Mesenteric fat pad (tissue), 1 donor: Measurements from ENCODE around the gene ENTREP1. TPM values are rescaled to one million over a fixed set of nuclear protein-coding genes. Genes with fewer than 3 reads are reported as not detected.
A peak's percentile ranks its signal among the peaks of the same experiment; 100 is the strongest.
"Not testable (repeated sequence)": the region's sequence is repeated elsewhere in the genome, so short reads cannot be mapped to it uniquely, and the experiment has no call there.

Experiments
- DNase-seq: peaks from one replicate; pipeline ENCODE4 v3.0.0-alpha.2; 2020; ENCODE audit warnings: low spot score
- long read RNA-seq: library from polyadenylated mRNA; unstranded; transcript quantifications from one replicate; pipeline ENCODE4 v2.0.0, GENCODE V29; 2020
- total RNA-seq: library from RNA; stranded (reverse); fragmentation: NEBNext Ultra II Directional; extraction: Animal tissue kit (Norgen Biotek cat#: 25700); gene quantifications from one replicate; pipeline ENCODE4 v1.2.1, GENCODE V29; 2021
- donor health status: DM: yes; HTN: yes; CAD: no.

ENTREP1 gene
- 3.9 TPM for total RNA-seq
- long read RNA-seq, partial matches to known transcripts, result 2 of 5 reads
- long read RNA-seq, other reads (novel, unspliced or antisense), result 1 of 5 reads

- DNase-seq, result peak; percentile 91
Measured at GRCh38 chr9:69324549-69325401, at the start of gene ENTREP1. ENTREP1 (plus strand) TSS chr9:69325215; CDS start chr9:69325310, 95 bp downstream.

DNA sequence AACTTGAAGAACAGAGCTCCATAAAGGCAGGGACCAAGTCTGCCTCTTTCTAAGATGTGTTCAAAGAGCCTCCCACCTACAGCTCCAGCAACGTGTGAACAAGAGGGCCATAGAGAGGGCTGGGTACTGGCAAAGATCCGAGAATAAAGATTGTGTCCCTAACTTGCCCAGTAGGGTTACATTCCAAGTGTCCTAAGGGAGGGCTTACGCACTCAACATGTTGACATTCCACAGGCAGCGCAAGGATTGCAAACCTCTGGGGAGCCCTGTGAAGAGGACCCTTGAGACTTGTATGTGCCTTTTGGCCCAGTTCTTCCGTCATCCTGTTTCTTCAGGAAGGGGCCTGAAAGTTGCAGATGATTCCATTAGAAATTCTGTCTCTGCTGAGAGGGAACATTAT, 48.2 kb upstream of the ENTREP1 start:
- no peak for DNase-seq

- DNase-seq, result no peak
Measured at GRCh38 chr9:69279084-69279731, 45.8 kb upstream of the ENTREP1 start.

- no peak for DNase-seq
Measured at GRCh38 chr9:69279733-69280132, 45.3 kb upstream of the ENTREP1 start.

DNA sequence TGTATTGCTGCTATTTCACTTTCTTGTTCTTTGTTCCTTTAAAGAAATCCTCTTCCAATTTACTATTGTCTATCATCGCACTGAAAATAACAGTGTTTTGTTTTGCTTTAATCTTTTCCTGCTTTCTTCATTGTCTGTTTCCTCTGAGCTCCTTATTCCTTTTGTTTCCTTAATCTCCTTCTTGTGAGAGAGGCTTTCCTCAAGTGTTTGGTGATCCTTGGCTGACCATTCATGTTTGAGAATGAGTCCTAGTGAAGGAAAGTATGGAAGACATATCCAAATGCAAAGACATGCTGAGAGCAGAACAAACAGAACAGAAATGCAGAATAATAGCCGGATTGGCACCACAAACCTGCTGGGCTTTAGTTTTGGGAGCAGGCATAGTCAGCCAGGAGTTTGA, 42.0 kb upstream of the ENTREP1 start:
- DNase-seq, result no peak

GRCh38 chr9:69292078-69292477, 32.9 kb upstream of the ENTREP1 start:
- no peak for DNase-seq

- no peak for DNase-seq
Measured at GRCh38 chr9:69293156-69293555, 31.9 kb upstream of the ENTREP1 start.

DNA sequence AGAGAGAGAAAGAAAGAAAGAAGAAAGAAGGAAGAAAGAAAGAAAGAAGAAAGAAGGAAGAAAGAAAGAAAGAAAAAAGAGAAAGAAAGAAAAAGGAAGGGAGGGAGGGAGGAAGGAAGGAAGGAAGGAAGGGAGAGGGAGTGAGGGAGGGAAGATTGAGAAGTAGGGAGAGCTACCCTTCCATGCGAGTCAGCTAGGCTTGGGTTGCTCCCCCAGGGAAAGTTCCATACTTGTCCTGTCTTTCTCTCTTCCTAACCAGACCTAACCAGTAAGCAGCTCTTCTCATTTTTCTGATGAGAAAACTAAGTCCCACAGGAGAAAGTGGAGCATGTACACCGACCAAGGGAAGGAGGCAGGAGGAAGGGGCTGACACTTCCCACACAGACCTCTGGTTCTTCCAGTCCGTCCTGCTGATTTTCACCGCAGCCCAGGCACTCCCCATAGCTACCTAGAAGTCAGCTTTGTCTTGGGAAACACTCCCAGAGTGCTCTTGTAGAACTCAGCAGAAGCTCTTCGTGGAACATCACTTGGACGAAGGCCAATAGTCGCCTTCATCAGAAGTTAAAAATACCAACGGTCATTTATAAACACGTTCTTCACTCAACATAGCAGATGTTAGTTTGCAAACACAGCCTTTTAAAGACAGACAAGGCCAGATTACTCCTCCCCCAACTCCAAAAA, 29.0 kb upstream of the ENTREP1 start:
- no peak for DNase-seq

DNA sequence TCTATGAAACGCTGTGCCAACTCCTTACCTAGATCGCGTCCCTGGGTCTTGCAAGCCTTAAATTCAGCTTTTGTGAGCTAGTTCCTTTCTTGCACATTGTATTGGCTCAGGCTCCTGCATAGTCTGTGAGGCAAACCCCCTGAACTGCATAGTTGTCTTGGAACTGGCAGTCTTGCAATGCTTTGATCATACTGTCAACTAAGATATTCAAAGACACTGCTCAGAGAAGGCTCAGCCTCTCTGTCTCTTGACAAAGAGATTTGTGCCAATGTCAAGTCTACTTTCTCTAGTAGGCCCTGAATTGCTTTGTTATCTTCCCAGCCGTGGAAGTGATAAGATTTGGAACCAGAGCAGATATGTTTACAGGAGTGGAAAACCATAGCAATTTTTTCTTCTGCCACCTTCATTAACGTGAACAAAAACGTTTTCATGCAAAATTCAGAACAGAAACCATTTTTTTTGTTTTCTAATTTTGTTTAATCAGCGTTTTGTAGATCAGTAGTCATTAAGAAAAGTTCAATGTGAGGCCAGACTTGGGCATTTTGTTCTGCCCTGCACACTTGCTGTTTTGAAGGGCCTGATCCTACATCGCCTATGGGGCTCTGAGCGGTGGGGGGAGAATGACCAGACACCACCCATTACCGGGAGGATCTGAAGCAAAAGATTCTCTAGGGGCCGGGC, 27.6 kb upstream of the ENTREP1 start:
- no peak for DNase-seq

- no peak for DNase-seq
Measured at GRCh38 chr9:69299315-69299714, 25.7 kb upstream of the ENTREP1 start.

GRCh38 chr9:69299826-69300225, 25.2 kb upstream of the ENTREP1 start:
- no peak for DNase-seq

GRCh38 chr9:69303331-69303730, 21.7 kb upstream of the ENTREP1 start:
- DNase-seq, result no peak

DNA sequence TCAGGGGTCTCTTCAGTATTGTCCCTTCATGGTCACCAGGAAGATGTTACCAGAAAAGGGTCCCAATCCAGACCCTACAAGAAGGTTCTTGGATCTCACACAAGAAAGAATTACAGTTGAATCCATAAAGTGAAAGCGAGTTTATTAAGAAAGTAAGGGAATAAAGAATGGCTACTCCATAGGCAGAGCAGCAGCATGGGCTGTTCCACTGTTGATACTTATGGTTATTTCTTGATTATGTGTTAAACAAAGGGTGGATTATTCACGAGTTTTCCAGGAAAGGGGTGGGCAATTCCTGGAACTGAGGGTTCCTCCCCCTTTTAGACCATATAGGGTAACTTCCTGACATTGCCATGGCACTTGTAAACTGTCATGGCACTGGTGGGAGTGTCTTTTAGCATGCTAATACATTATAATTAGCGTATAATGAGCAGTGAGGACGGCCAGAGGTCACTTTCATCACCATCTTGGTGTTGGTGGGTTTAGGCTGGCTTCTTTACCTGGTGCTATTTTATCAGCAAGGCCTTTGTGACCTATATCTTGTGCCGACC, 18.0 kb upstream of the ENTREP1 start:
- not testable (repeated sequence) for DNase-seq

- DNase-seq, result no peak
Measured at GRCh38 chr9:69307446-69308205, 17.4 kb upstream of the ENTREP1 start.

GRCh38 chr9:69308206-69308931, 16.6 kb upstream of the ENTREP1 start:
- DNase-seq, result no peak

- DNase-seq, result no peak
Measured at GRCh38 chr9:69313175-69313574, 11.8 kb upstream of the ENTREP1 start.

GRCh38 chr9:69314547-69314946, 10.5 kb upstream of the ENTREP1 start:
- DNase-seq, result no peak

- no peak for DNase-seq
Measured at GRCh38 chr9:69317081-69317480, 7.9 kb upstream of the ENTREP1 start.

GRCh38 chr9:69317894-69318293, 7.1 kb upstream of the ENTREP1 start:
- DNase-seq, result no peak
